ENCODE results near the gene HERC2. TPM values are rescaled to one million over a fixed set of nuclear protein-coding genes. Genes with fewer than 3 reads are reported as not detected.

The HERC2 gene
- total RNA-seq, 1 donor from 2014 or later = 80.1 TPM

- Mint-ChIP-seq H3K4me1 (ENCODE audit: unreplicated experiment) (peaks cover 13% of the 10 kb centered on the region), H3K9me3 (no peaks in the 10 kb centered on the region), H3K4me3 (no peak overlapping the region), H3K36me3 (peaks cover 18% of the 10 kb centered on the region), H3K27me3 (no peaks in the 10 kb centered on the region), H3K27ac (no peak overlapping the region)
- no peak for DNase-seq (ENCODE audit: extremely low spot score, unreplicated experiment)
- TF ChIP-seq CTCF (conservative IDR thresholded peaks at IDR 0.05) = no peak
Measured at GRCh38 chr15:28274635-28275034, 47.3 kb downstream of the HERC2 start.

- Mint-ChIP-seq H3K27me3 (no peaks in the 10 kb centered on the region), H3K9me3 (no peaks in the 10 kb centered on the region), H3K4me1 (ENCODE audit: unreplicated experiment) (peaks cover 13% of the 10 kb centered on the region), H3K36me3 (peaks cover 21% of the 10 kb centered on the region), H3K4me3 (no peak overlapping the region), H3K27ac (peak overlapping the region; percentile 1)
- TF ChIP-seq CTCF (conservative IDR thresholded peaks at IDR 0.05) = no peak
- DNase-seq (ENCODE audit: extremely low spot score, unreplicated experiment) = no peak
Measured at GRCh38 chr15:28273873-28274610, 47.9 kb downstream of the HERC2 start.

GRCh38 chr15:28273468-28273867 is 48.5 kb downstream of the HERC2 start:
- Mint-ChIP-seq H3K4me1 (ENCODE audit: unreplicated experiment) (peaks cover 10% of the 10 kb centered on the region), H3K36me3 (peaks cover 22% of the 10 kb centered on the region), H3K9me3 (no peaks in the 10 kb centered on the region), H3K4me3 (no peak overlapping the region), H3K27me3 (no peaks in the 10 kb centered on the region), H3K27ac (peak overlapping the region; percentile 1)
- peak; percentile 65 for TF ChIP-seq CTCF (conservative IDR thresholded peaks at IDR 0.05)
- no peak for DNase-seq (ENCODE audit: extremely low spot score, unreplicated experiment)

DNA sequence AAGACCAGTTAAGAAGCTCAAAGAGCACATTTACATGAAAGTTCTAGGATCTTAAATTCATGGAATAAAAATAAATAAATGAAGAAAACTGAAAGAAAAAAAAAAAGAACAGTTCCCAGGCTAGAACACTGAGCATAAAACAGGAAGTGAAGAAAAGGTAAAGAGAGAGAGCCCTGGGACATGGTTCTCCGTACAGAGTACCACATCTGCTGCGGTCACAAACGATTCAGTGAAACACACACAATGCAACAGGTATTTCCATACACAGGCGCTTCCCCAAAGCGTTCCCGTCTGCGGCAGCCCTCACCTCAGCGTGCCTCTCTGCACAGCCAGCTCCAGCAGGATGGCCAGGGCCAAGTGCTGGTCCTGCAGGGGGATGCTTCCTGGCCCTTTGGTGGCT is 49.4 kb downstream of the HERC2 start:
- H3K4me3 Mint-ChIP-seq = no peak overlapping the region
- H3K36me3 Mint-ChIP-seq = peaks cover 27% of the 10 kb centered on the region
- no peak for DNase-seq (ENCODE audit: extremely low spot score, unreplicated experiment)
- H3K9me3 Mint-ChIP-seq = no peaks in the 10 kb centered on the region
- H3K4me1 Mint-ChIP-seq (ENCODE audit: unreplicated experiment) = peaks cover 10% of the 10 kb centered on the region
- no peaks in the 10 kb centered on the region for H3K27me3 Mint-ChIP-seq
- no peak overlapping the region for H3K27ac Mint-ChIP-seq
- TF ChIP-seq CTCF (conservative IDR thresholded peaks at IDR 0.05) = no peak

GRCh38 chr15:28271697-28272260 is 50.2 kb downstream of the HERC2 start:
- Mint-ChIP-seq H3K27ac (no peak overlapping the region), H3K4me1 (ENCODE audit: unreplicated experiment) (peaks cover 10% of the 10 kb centered on the region), H3K9me3 (no peaks in the 10 kb centered on the region), H3K4me3 (no peak overlapping the region), H3K27me3 (no peaks in the 10 kb centered on the region), H3K36me3 (peaks cover 33% of the 10 kb centered on the region)
- no peak for TF ChIP-seq CTCF (conservative IDR thresholded peaks at IDR 0.05)
- no peak for DNase-seq (ENCODE audit: extremely low spot score, unreplicated experiment)
